Testis (tissue), 2 donors: ENCODE data around the gene PNPLA2.

ENCODE experiments used
- CTCF ChIP-seq, 3 experiments: fragments of 450-650 bp in 2 of 3; fragments of 200-600 bp in 1 of 3; sonication (generic) in 1 of 3; IDR thresholded peaks; one replicate each; pipeline ENCODE4 v1.5.1; 2016 to 2019; ENCODE audit warnings: antibody characterized with exemption in 3 of 3, mild to moderate bottlenecking in 2 of 3, moderate library complexity in 1 of 3
- POLR2A ChIP-seq: fragments of 450-650 bp; IDR thresholded peaks from one replicate; pipeline ENCODE4 v1.6.1; 2017; ENCODE audit warnings: antibody characterized with exemption, mild to moderate bottlenecking, moderate library complexity

- no peak for TF ChIP-seq CTCF (IDR thresholded peaks at IDR 0.05)
- TF ChIP-seq POLR2A = no peak
These were observed 47.0 kb downstream of the PNPLA2 start for GRCh38 chr11:865462-866430.
